Muscle of back (tissue), 11 donors: ENCODE measurements around the gene DNAH10. TPM values are rescaled to one million over a fixed set of nuclear protein-coding genes. Genes with fewer than 3 reads are reported as not detected.

ENCODE experiments used
- DNase-seq, 3 donors: peaks; one replicate each; pipeline versions ENCODE4 v3.0.0 to v3.0.0-alpha.2; 2013
- polyA plus RNA-seq, 10 donors: library from polyadenylated mRNA; unstranded; fragments of 120-200 nt; gene quantifications; one replicate each; pipeline ENCODE4 v1.2.1, GENCODE V29; 2013; ENCODE audit not compliant: insufficient read length in 10 of 10

Gene DNAH10
- polyA plus RNA-seq, 10 donors = 0.76 to 8.6 (median 1.3) TPM

GRCh38 chr12:123934016-123934620, 172.0 kb downstream of the DNAH10 start:
- DNase-seq = no peak

- DNase-seq = no peak
These were observed 172.7 kb downstream of the DNAH10 start for GRCh38 chr12:123934829-123935228.

GRCh38 chr12:123935956-123936355, 173.9 kb downstream of the DNAH10 start:
- no peak for DNase-seq

- no peak for DNase-seq
These were observed 174.4 kb downstream of the DNAH10 start for GRCh38 chr12:123936471-123936870.

GRCh38 chr12:123936956-123937706, 175.0 kb downstream of the DNAH10 start:
- DNase-seq = no peak

GRCh38 chr12:123937707-123938591, 175.8 kb downstream of the DNAH10 start:
- DNase-seq = no peak

GRCh38 chr12:123938679-123939480, 176.8 kb downstream of the DNAH10 start:
- DNase-seq = no peak

- no peak for DNase-seq
These were observed 177.9 kb downstream of the DNAH10 start for GRCh38 chr12:123939716-123940626.

- DNase-seq = no peak
These were observed 178.5 kb downstream of the DNAH10 start for GRCh38 chr12:123940627-123940966.

- DNase-seq = no peak
These were observed 178.9 kb downstream of the DNAH10 start for GRCh38 chr12:123941000-123941399.

GRCh38 chr12:123941624-123942237, 179.6 kb downstream of the DNAH10 start:
- no peak for DNase-seq

GRCh38 chr12:123942238-123942653, 180.1 kb downstream of the DNAH10 start:
- peak in 1 of 3 donors; percentile 68 for DNase-seq

- DNase-seq = no peak
These were observed 181.0 kb downstream of the DNAH10 start for GRCh38 chr12:123942911-123943648.

GRCh38 chr12:123943816-123944215, 181.7 kb downstream of the DNAH10 start:
- no peak for DNase-seq

GRCh38 chr12:123944696-123945095, 182.6 kb downstream of the DNAH10 start:
- no peak for DNase-seq

- no peak for DNase-seq
These were observed 183.4 kb downstream of the DNAH10 start for GRCh38 chr12:123945287-123946151.

GRCh38 chr12:123946152-123946515, 184.0 kb downstream of the DNAH10 start:
- DNase-seq = no peak
